ENCODE data around the gene SHISAL2A.
A peak's percentile ranks its signal among the peaks of the same experiment; 100 is the strongest.

The SHISAL2A gene

DNA sequence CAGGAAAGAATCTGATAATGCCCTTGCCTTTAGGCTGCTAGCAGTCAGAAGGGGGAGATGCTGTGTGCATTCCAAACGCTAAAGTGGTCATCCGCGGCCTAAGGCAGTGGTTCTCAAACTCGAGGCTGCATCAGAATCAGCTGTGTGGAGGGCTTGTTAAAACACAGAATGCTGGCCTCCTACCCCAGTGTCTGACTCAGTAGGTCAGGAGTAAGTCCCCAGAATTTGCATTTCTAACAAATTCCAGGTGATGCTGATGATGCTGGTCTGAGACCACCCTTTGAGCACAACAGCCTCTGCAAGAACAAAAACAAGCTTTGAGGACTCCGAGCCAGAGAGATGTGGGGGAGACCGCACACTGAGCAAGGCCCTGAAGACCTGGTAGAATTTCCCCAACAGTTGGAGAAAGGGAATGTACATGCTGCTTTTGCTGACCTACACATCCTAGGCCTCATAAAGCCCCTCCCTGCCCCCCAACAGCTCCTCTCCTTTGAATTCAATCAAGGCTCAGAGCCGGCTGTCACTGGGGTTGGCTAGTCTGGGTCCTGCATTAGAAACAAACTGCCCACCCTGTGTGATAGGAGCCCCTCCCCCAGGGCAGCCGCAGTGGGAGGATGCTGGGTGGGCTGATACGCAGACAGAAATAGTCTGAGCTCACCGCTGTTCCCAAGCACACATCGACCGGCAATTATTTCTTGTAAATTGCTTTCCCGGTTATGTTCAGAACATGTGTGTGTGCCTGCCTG is 27.1 kb downstream of the SHISAL2A start:
- no peak for DNase-seq (ENCODE audit: low spot score)

DNA sequence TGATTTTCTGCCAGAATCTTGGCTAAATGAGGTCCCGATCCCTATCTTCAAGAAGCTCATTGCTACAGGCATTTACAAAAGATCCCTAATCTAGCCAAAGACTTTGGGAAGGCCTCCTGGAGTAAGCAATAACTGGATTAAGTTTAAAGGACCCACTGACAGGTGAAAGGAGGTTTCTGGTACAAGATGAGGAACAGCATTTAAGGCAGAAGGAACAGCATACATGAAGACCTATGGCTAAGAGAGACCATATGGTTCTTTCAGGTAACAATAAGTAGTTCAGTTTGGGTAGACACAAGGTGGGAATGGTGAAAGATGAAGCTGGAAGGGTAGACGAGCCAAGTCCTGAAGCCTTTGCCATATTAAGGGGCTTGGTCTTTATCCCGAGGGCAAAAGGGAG is 27.8 kb downstream of the SHISAL2A start:
- no peak for DNase-seq (ENCODE audit: low spot score)

DNA sequence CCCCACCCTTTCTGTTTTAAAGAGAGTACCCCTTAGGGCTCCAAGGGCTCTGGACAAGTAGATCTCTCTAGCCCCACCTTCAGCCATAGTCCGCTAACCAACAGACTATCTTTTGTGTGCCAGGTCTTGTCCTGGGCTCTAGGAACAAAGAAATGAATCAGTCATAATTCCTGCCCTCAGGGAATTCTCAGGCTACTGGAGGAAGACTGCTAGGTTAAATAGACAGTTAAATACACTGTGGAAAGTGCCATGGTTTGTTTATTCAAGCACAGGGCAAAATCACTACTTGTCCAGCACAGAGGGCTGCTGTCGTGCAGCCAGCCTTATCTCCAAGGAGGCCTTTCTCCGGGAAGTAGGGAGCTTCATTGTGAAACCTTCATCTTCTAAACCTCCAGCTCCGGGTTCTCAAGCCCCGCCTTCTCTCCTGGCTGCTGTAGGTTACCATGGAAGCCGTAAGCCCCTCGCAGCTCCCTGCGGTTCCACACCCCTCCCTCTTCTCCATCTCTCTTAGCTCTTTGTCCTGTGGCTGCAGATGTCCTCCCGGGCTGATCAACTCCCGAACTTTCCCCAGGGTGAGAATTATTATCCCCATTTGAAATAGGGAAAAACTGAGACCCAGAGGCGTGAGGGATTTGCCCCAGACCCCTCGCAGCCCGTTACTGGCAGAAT is 29.8 kb downstream of the SHISAL2A start:
- peak; percentile 88 for DNase-seq (ENCODE audit: low spot score)

DNA sequence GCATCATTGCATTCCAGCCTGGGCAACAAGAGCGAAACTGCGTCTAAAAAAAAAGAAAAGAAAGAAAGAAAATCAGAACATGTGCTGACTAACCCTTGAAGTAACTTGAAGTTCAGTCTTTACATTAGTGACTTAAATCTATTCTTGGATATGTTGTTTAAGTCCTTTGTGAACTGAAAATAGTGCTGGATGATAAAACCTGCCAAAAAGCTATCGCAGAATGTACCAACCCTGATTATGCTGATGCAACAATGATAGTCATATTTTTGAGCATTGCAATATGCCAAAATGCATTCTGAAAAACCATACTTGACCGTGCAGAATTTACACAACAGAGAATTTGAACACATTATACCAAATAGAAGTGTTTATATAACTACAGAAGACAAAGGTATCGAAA is 30.7 kb downstream of the SHISAL2A start:
- no peak for DNase-seq (ENCODE audit: low spot score)

DNA sequence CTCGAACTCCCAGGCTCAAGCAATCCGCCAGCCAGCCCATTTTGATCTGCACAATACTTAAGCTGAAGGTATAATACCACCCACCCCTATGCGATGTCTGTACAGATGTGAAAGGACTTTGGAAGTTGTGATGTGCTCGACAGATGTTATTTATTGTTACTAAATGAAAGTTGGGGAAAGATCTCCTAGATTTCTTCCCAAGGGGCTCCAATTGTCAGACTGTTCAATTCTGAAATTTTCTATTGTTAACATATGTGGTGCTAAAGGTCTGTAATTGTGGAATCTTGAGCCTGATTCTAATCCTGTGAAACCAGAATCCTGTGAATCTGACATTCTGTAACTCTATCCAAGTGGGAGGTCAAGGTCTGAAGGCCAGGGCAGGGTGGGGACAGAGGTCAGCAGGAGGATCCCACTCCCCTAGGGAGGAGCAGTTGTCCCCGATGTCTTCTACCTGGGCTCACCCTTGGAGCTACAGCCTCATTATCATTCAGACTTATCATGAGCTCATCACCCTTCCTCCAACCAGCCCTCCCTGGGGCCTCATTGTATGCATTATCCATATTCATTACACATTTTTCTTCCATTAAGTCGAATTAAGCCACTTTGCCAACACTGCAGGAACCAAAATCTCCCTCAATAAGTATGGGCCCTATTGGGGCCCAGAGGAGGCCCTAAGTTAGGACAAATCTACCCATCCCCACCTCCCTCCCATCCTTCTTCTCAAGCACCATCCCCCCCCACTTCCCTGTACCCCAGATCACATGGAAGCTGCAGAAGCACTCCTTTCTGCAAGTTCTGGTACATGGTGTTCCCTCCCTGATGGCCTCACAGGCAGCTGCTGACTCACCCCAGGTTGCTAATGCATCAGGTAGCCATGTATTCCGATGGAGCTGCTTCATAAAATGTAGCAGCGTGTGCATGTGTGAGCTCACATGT is 32.3 kb downstream of the SHISAL2A start:
- DNase-seq (ENCODE audit: low spot score): no peak

DNA sequence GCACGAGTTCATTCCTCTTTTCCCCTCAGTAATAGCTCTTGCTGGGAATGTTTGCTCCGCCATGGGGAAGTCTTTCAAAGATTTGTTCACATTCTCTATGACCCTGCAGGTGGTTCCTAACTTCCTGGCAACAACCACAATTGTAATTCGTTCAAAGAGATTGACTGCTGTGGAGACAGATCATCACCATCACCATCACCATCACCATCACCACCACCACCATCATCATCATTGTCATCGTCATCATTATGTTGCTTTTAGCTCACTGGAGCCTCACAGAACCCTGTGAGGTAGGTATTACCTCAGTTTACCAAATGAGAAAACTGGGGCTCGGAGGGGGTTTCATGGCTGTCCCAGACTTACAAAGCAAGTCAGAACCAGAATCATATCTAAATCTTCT is 34.3 kb downstream of the SHISAL2A start:
- no peak for DNase-seq (ENCODE audit: low spot score)

DNA sequence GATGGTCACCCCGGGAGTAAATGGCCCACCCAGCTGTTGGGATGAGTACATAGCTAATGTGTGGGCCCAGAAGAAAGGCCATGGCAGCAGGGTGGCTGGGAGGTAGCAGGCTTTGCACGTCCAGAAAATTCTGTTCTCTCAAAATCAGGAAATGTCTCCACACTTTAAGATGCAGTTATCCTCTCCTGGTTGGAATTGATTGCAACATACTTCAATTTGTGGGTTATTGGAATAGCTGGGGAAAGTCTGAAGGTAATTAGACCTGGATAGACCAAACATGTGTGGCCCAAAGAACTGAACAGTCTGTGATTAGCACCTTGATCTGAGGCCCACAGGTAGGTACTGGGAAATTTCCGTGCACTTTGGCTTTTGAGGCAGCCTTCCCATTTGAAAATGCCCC is 35.0 kb downstream of the SHISAL2A start:
- no peak for DNase-seq (ENCODE audit: low spot score)

DNA sequence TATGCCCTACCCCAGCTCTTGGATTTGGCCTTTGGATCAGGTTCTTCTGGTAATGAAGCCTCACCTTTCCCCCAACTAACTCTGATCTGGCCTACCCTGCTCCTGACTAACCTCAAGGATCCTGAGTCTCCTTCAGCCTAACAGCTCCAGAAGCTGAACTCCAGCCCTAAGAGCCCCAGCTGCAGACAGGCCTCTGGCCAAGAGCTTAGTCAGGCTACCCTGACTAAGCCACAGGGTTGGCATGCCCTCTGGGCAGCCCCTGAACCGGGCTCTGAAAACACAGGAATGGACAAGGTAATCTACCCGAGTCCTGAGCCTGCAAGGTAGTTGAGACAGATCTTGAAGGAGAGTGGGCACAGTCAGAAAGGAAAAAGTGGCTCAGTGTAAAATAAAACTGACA is 35.7 kb downstream of the SHISAL2A start:
- DNase-seq (ENCODE audit: low spot score): no peak

DNA sequence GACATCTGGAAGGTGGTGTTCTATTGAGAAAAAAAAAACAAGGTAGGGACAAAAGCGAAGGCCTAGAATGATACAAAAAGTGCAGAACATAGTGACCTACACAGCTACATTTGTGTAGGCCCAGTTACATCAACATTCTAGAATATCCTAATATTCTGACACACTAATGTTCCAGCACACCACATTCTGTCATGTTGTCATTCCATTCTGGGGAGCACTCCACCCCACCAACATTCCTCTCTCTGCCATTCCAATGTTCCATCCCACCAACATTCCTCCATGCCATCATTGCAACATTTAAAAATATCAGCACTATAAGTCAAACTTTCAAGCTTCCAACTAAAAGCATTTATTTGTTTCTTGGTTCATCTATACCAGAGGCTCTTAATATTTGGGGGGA is 36.7 kb downstream of the SHISAL2A start:
- DNase-seq (ENCODE audit: low spot score): no peak

DNA sequence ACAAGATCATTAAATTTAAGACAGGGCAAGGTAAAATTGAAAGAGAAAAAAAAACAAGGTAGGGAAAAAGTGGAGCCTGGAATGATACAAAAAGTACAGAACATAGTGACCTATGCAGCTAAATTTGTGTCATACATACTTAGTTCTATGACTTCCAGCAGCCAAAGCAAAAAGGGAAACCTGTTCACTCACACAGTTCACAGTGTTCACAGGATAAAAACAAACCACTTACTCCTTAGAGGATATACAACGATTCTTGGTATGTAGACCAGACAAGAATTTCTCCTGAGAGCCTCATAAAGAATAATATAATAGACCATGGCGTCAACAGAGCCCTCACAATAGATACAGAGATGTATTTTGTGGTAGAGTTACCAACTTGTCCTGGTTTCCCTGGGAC is 37.6 kb downstream of the SHISAL2A start:
- DNase-seq (ENCODE audit: low spot score): no peak

DNA sequence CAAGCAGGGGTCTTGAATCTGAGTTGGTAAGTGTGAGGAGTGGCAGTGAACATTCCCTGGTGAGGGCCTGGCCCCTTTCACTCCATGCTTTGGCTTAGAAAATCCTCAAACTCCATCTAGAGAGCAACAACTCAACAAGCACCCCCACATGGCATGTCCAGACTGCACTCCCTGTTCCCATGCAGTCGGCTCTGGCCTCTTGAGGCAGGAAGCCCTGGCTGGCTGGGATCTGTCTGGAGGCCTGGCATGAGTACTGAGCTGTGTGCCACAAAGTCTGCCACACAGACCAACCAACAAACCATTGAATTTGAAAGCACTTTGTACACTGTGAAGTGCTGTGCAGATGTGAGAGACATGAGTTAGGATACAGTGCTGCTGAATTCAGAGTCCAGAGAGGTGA is 40.0 kb downstream of the SHISAL2A start:
- DNase-seq (ENCODE audit: low spot score): no peak

DNA sequence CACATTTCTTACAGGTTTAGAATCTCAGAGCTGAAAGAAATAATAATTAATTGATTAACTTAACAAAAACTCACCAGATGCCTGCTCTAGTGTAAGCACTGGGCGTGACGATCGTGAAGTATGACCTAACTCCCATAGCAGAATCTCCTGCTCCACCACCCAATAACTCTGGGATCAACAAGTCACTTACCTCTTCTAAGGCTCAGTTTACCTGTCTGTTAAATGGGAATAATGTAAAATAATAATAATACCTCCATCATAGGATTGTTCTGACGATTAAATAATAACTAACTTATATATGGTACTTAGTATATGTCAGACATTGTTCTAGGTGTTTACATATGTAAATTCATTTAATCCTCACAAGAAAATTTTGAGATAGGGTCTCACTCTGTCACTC is 40.5 kb downstream of the SHISAL2A start:
- no peak for DNase-seq (ENCODE audit: low spot score)

DNA sequence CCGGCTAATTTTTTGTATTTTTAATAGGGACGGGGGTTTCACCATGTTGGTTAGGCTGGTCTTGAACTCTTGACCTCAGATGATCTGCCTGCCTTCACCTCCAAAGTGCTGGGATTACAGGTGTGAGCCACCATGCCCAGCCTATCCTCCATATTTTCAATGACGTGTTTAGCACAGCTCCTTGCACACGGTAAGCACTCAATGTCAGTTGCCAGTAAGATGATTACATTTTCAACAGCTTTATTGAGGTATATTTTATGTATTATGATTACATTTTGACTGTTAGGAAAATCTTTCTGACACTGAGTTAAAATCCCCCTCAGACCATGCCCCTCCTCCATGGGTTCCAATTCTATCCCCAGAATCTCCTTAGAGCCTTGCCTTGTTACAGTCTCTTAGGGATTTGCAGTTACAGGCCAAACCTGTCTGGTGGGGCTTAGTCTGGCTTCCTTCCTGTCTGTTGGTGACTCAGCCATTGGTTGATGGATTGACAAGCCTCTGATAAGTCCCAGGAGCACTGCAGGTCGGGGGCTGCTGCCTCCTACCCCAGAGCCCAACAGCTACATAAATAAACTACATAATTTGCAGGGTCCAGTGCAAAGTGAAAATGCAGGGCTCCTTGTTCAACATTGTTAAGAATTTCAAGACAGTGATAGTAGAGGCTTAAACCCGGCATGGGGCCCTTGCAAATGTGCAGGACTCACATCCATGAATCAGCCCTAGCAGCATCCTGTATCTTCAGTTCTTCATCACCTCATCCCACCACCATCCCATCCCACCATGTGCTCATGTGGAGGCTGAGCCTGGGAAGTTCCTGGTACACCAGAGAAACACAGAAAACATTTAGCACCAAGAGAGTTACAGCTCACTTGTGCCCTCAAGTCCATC is 41.8 kb downstream of the SHISAL2A start:
- no peak for DNase-seq (ENCODE audit: low spot score)

DNA sequence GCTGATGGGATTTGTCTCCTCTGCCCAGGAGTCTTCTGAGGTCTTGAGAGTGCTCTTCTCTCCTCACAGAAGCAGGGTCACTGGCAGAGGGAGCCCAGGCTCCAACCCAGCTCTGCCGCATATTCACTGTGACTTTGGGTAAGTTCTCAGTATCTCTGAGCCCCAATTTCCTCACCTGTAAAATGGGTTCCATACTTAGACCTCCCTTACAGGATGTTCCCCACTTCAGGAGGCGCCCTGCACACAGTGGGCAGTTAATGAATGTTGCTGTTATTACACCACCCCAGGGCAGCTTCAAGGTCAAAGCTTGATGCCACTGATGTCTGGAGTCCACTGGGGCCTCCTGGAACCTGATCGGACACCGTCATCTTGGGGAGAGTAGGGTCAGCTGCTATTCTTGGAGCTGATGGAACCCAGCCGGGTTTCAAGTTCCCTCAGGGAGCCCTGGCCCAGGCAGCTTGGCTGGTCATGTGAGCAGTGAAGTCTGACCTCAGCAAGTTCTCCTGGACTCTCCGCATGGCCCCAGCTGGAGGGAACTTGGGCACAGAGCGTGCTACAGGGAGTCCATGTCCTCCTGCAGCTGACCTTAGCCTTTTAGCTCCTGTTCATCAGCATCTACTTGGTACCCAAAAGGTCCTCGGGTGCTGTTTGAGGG is 43.4 kb downstream of the SHISAL2A start:
- no peak for DNase-seq (ENCODE audit: low spot score)

DNA sequence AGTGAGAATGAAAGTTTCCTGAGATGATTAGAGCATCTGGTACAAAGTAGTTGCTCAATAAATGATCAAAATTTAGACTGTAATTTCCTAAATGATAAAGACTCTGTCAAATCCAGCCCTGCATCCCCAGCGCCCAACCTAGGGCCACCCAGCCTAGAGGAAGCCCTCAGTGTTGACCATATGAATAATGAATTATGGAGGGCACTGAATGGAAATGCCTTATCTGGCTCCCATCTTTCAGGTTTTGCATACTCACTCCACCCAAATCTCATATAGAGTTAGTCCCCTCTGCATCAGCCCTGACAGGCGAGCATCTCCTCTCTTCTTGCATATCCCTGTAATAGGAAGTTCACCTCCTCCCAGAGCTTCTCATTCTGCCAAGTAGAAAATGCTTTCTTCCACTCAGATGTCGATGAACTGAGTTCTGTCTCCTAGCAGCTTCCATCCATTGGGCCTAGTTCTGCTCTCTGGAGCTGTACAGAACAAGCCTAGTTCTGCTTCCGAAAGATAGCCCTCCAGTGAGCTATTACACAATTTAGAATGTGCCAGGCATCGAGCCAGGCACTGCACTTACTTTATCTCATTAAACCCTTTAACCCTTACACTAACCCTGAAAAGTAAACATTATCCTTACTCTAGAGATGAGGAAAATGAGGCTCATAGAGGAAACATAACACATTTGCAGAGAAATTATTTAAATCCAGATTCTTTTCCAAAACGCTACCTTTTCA is 44.3 kb downstream of the SHISAL2A start:
- no peak for DNase-seq (ENCODE audit: low spot score)

DNA sequence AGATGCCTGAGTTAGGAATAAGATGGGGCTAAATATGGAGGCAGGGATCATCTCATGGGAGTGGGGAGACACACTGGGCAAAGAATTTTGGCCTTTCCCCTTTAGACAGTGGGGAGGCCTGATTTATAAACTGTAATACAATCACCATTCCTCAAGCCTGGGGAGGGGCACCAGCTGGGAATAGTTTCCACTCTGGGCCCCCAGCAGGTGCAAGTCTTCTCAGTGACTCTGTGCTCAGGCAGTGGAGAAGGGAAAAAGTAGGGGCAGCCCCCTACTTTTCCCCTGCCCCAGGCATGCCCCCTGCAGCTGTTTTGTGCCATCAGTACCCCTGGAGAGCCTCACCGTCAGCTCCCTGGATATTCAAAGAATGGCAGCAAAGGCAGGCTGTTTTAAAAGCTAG is 46.1 kb downstream of the SHISAL2A start:
- DNase-seq (ENCODE audit: low spot score): no peak

DNA sequence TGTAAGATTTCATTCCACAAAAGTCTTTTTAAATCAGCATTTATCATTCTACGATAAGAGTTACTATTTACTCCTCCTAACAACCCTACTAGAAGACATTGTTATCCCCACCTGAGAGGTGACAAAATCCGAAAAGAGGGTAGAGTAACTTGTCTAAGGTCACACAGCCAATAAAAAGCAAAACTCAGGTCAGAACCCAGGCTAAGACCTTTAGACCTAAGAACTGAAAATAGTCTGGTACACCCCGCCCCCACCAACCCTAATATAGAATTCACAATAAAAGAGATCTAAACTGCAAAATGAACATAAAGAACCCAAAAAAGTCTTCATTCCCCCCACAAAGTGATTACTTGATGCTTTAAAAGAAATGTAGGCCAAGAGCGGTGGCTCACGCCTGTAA is 46.5 kb downstream of the SHISAL2A start:
- no peak for DNase-seq (ENCODE audit: low spot score)

DNA sequence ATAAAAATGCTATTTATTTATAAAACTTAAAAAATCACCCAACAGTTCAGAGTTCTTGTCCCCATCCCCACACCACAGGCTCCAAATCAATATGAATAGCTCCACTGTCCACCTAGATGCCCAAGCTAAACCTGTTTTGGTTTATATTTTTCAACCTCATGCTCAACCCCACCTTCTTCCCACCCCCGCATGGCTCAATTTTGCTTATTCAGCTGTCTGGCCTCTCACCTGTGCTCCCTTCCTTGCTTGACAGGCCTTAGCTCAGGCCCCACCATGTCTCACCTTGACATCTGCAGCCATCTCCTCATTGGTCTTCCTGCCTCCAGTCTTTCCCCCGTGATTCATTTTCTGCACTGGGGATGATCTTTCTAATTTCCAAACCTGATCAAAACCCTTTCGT is 47.4 kb downstream of the SHISAL2A start:
- no peak for DNase-seq (ENCODE audit: low spot score)

DNA sequence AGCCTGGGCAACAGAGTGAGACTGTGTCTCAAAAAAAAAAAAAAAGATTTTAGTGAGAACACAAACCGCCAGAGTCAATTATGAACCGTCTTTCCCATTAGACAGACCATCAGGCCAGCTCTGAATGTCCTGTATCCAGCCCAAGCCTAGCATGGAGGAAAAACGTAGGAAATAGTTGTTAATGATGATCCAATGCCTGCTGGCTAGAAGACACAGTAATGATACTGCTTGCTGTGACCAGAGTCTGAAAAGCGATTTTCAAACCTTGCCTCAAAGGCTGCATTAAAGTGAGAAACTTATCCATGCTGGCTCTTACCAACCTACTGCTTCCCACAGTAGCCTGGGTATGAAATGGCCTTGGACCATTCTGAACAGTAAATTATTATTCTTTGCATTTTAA is 48.2 kb downstream of the SHISAL2A start:
- no peak for DNase-seq (ENCODE audit: low spot score)

DNA sequence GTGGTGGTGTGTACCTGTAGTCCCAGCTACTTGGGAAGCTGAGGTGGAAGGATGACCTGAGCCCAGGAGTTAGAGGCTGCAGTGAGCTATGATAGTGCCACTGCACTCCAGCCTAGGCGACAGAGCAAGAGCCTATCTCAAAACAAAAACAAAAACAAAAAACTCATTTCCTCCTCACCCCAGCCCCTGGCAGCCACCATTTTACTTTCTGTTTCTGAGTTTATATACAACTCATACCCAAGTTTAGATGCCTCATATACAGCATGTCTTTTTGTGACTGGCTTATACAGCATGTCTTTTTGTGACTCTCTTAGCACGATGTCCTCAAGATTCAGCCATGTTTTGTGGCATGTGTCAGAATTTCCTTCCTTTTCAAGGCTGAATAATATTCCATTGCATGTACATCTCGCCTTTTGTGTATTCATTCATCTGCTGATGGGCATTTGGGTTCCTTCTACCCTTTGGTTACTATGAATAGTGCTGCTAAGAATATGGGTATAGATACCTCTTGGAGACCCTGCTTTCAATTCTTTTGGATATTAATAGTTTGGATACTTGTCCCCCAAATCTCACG is 50.5 kb downstream of the SHISAL2A start:
- DNase-seq (ENCODE audit: low spot score): no peak
